GM12873 (cell line): Measurements from ENCODE around the gene SHISAL2A.

Experiments used
- CTCF ChIP-seq: IDR thresholded peaks from 2 replicates; pipeline ENCODE4 v1.5.1; 2012; ENCODE audit warnings: low read depth, mild to moderate bottlenecking, moderate library complexity, low read length, control low read depth; ENCODE audit not compliant: insufficient read depth; ENCODE audit errors: missing control alignments

The SHISAL2A gene

DNA sequence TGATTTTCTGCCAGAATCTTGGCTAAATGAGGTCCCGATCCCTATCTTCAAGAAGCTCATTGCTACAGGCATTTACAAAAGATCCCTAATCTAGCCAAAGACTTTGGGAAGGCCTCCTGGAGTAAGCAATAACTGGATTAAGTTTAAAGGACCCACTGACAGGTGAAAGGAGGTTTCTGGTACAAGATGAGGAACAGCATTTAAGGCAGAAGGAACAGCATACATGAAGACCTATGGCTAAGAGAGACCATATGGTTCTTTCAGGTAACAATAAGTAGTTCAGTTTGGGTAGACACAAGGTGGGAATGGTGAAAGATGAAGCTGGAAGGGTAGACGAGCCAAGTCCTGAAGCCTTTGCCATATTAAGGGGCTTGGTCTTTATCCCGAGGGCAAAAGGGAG is 27.8 kb downstream of the SHISAL2A start:
- no peak for TF ChIP-seq CTCF

- TF ChIP-seq CTCF = no peak
These were observed 29.8 kb downstream of the SHISAL2A start for GRCh38 chr1:52662645-52663313.

GRCh38 chr1:52663716-52664115 is 30.7 kb downstream of the SHISAL2A start:
- TF ChIP-seq CTCF = no peak

DNA sequence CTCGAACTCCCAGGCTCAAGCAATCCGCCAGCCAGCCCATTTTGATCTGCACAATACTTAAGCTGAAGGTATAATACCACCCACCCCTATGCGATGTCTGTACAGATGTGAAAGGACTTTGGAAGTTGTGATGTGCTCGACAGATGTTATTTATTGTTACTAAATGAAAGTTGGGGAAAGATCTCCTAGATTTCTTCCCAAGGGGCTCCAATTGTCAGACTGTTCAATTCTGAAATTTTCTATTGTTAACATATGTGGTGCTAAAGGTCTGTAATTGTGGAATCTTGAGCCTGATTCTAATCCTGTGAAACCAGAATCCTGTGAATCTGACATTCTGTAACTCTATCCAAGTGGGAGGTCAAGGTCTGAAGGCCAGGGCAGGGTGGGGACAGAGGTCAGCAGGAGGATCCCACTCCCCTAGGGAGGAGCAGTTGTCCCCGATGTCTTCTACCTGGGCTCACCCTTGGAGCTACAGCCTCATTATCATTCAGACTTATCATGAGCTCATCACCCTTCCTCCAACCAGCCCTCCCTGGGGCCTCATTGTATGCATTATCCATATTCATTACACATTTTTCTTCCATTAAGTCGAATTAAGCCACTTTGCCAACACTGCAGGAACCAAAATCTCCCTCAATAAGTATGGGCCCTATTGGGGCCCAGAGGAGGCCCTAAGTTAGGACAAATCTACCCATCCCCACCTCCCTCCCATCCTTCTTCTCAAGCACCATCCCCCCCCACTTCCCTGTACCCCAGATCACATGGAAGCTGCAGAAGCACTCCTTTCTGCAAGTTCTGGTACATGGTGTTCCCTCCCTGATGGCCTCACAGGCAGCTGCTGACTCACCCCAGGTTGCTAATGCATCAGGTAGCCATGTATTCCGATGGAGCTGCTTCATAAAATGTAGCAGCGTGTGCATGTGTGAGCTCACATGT is 32.3 kb downstream of the SHISAL2A start:
- no peak for TF ChIP-seq CTCF

GRCh38 chr1:52667290-52667689 is 34.3 kb downstream of the SHISAL2A start:
- TF ChIP-seq CTCF = no peak

DNA sequence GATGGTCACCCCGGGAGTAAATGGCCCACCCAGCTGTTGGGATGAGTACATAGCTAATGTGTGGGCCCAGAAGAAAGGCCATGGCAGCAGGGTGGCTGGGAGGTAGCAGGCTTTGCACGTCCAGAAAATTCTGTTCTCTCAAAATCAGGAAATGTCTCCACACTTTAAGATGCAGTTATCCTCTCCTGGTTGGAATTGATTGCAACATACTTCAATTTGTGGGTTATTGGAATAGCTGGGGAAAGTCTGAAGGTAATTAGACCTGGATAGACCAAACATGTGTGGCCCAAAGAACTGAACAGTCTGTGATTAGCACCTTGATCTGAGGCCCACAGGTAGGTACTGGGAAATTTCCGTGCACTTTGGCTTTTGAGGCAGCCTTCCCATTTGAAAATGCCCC is 35.0 kb downstream of the SHISAL2A start:
- TF ChIP-seq CTCF = no peak

- no peak for TF ChIP-seq CTCF
These were observed 35.7 kb downstream of the SHISAL2A start for GRCh38 chr1:52668711-52669110.
